GM19467 (cell line): ENCODE data around the gene NUMB.
"Not testable (repeated sequence)": the region's sequence is repeated elsewhere in the genome, so short reads cannot be mapped to it uniquely, and the experiment has no call there.

ENCODE experiments used
- ATAC-seq: cut with Tn5 transposase; IDR thresholded peaks from one replicate; pipeline ENCODE4 v1.9.1; 2021; ENCODE audit warnings: mild to moderate bottlenecking, moderate library complexity; ENCODE audit not compliant: unreplicated experiment

The NUMB gene

GRCh38 chr14:73365727-73366126 is 92.6 kb downstream of the NUMB start:
- no peak for ATAC-seq

GRCh38 chr14:73364559-73364958 is 93.8 kb downstream of the NUMB start:
- no peak for ATAC-seq

GRCh38 chr14:73359445-73359844 is 98.9 kb downstream of the NUMB start:
- no peak for ATAC-seq

- ATAC-seq, result no peak
Observed at GRCh38 chr14:73358187-73358586, 100.2 kb downstream of the NUMB start.

- not testable (repeated sequence) for ATAC-seq
Observed at GRCh38 chr14:73349091-73349490, 109.3 kb downstream of the NUMB start.

- no peak for ATAC-seq
Observed at GRCh38 chr14:73344319-73344718, 114.0 kb downstream of the NUMB start.

- no peak for ATAC-seq
Observed at GRCh38 chr14:73342670-73343069, 115.7 kb downstream of the NUMB start.

- ATAC-seq, result no peak
Observed at GRCh38 chr14:73339846-73340595, 118.3 kb downstream of the NUMB start.

- ATAC-seq, result no peak
Observed at GRCh38 chr14:73339206-73339605, 119.1 kb downstream of the NUMB start.

GRCh38 chr14:73338551-73338950 is 119.8 kb downstream of the NUMB start:
- ATAC-seq, result no peak

- no peak for ATAC-seq
Observed at GRCh38 chr14:73333031-73333430, 125.3 kb downstream of the NUMB start.

GRCh38 chr14:73325630-73326299 is 132.6 kb downstream of the NUMB start:
- ATAC-seq, result no peak

GRCh38 chr14:73325063-73325462 is 133.3 kb downstream of the NUMB start:
- no peak for ATAC-seq

GRCh38 chr14:73324533-73324932 is 133.8 kb downstream of the NUMB start:
- ATAC-seq, result no peak

GRCh38 chr14:73323896-73324399 is 134.4 kb downstream of the NUMB start:
- no peak for ATAC-seq

GRCh38 chr14:73313151-73313550 is 145.2 kb downstream of the NUMB start:
- no peak for ATAC-seq

- no peak for ATAC-seq
Observed at GRCh38 chr14:73312687-73313086, 145.7 kb downstream of the NUMB start.

- no peak for ATAC-seq
Observed at GRCh38 chr14:73311708-73312030, 146.7 kb downstream of the NUMB start.

GRCh38 chr14:73309207-73309606 is 149.1 kb downstream of the NUMB start:
- ATAC-seq, result not testable (repeated sequence)

GRCh38 chr14:73307261-73307660 is 151.1 kb downstream of the NUMB start:
- no peak for ATAC-seq

- no peak for ATAC-seq
Observed at GRCh38 chr14:73305499-73305898, 152.8 kb downstream of the NUMB start.

- ATAC-seq, result no peak
Observed at GRCh38 chr14:73295198-73295796, 163.0 kb downstream of the NUMB start.
